ENCODE data around the gene SDHA. TPM values are rescaled to one million over a fixed set of nuclear protein-coding genes. Genes with fewer than 3 reads are reported as not detected.

The SDHA gene
- total RNA-seq = 232 TPM

DNA sequence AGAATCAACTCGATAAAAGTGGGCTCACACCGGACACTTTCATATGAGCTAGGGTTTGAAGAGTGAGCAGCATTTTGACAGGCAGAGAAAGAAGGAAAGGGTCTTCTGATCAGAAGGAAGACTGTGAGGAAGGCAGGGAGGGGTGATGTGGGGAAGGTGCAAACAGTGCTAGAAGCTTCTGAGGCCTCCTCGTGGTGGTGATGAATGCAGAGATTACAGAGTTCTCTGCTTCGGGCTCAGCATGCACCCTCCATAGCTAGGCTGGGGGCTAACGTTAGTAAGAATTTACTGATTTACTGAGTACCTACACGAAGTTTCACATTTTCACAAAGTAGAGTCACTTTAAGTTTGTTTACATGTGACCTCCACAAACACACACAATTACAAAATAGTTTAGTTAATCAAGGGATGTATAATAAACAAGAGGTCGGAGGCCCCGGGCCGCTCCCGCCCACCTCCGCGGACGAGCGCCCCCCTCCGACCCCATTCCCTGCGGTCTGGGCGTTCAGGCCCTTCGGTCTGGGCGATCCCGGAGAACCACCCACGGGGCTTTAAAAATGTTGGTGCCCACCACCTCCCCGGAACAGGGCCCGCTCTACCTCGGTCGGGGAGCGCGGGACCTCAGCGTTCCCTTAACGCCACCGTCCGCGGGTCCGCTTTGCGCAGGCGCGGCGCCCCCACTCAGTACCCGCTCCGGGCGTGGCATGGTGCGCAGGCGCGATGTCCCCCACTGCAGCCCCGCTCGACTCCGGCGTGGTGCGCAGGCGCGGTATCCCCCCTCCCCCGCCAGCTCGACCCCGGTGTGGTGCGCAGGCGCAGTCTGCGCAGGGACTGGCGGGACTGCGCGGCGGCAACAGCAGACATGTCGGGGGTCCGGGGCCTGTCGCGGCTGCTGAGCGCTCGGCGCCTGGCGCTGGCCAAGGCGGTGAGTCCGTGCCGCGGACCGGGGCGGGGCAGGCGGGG, at the start of gene SDHA, which contains the start of gene CCDC127:
TSS of gene SDHA (plus strand) at position 827 of the 963 bp plus-strand sequence. CDS start at position 863, 36 bp downstream.
TSS of gene CCDC127 (minus strand) at position 660 of the 963 bp plus-strand sequence. CDS start 1,304 bp downstream, outside the sequence.
- peak; percentile 89 for ATAC-seq

DNA sequence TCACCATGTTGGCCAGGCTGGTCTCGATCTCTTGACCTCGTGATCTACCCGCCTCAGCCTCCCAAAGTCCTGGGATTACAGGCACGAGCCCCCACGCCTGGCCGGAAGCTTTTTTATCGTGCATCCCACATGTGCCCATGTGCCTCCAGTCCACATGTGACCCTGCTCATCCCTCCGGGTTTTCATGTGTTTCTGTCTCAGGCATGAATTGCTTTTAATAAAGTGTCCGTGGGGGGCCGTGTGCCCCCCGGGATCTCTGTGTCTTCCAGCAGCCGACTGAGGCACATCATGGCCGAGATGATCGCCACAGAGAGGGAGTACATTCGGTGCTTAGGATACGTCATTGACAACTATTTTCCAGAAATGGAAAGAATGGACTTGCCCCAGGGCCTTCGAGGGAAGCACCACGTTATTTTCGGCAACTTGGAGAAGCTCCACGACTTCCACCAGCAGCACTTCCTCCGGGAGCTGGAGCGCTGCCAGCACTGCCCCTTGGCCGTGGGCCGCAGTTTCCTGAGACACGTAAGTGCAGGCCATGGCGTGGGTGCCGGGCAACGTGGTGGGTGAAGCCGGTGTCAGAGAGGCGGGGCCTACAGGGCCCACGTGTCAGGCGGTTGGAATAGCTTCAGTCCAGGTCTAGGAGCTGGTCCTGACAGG, 48.9 kb upstream of the SDHA start:
- ATAC-seq (peak; percentile 39), DNase-seq (ENCODE audit: low spot score) (peak; percentile 65)

More for the DNA sequence above, at the start of gene SDHA, which contains the start of gene CCDC127:
- DNase-seq (ENCODE audit: low spot score) = peak; percentile 98

DNA sequence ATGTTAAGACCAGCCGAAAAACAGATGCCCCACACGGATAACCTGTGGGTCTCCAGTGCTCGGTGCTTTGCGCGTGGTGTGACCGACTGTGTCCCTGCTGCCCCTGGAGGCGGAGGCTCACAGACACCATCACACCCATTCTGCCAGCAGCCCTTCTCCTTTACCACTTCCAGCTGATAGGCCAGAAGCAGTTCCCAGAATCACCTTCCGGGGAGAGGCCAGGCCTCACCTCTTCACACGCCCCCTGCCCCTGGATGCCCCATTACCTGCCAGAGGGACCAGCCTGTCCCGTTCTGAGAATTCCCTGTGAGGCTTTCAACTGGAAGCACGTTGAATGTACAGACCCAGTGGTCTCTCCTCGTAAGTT, 48.4 kb upstream of the SDHA start:
- no peak for DNase-seq (ENCODE audit: low spot score)
- ATAC-seq = no peak

DNA sequence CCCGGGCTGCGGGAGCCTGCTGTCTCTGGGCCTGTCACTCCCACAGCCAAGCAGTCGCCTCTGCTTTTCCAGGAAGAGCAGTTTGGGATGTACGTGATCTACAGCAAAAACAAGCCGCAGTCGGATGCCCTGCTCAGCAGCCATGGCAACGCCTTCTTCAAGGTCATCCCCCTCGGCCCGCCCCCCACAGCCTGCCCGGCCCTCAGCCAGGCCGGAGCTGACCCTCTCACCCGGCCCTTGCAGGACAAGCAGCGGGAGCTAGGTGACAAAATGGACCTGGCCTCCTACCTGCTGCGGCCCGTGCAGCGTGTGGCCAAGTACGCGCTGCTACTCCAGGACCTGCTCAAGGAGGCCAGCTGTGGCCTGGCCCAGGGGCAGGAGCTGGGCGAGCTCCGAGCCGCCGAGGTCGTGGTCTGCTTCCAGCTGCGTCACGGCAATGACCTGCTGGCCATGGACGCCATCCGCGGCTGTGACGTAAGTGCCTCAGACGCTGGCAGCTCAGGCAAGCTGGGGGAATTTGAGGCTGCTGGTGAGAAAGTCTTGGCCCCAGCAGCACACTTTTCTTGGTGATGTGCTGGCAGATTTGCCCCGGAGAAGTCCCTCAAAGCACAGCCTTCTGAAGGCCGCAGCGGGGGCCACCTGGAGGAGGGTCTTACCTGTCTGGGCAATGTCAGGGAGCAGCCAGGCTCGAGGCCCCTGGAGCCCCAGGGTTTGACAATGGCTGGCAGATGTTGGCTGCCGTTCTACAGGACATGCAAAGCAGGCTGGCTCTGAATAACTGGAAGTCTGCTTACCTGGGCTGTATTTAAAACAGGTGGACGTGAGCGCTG, 46.9 kb upstream of the SDHA start:
- no peak for DNase-seq (ENCODE audit: low spot score)
- ATAC-seq = peak; percentile 15

DNA sequence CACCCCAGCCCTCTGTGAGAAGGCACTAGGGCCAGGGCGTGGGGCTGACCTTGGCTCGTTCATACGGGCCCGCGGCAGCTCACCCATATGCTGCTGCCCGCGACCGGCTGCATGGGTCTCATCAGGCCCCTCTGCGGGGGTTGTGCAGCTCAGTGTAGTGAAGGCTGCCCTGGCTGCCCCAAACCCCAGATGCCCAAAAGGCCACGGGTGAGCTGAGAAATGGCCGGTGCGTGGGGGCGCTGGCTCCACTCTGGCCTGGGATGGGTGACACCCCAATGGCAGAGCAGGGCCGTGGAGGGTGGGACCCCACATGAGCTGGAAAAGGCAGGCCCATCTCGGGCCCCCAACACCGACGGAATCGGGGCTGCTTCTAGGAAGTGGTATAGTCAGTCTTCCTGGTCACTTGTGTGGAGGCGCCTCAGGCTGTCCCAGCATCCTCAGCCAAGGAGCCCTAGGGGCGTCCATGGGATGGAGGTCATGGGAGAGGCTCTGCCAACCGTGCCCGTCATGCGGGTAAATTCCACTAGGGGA, 46.3 kb upstream of the SDHA start:
- DNase-seq (ENCODE audit: low spot score) (no peak), ATAC-seq (no peak)

DNA sequence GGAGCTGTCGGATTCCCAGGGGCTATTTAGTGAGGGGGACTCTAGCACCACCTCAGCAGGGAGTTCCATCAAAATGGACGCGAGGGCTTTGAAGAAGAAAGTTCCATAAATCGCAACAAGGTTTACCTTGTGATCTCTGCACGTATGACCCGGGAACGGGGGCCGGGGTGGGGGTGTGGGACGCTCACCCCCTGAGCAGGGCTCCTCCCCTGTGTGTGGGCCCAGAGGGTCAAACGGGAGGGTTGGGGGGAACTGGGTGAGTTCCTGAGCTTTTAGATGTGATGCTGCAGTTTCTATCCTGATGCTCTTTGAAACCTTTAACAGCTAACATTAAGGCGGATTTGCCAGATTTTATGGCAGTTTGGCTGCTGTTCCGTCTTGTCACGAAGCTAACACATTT, 45.7 kb upstream of the SDHA start:
- DNase-seq (ENCODE audit: low spot score) = no peak
- no peak for ATAC-seq

DNA sequence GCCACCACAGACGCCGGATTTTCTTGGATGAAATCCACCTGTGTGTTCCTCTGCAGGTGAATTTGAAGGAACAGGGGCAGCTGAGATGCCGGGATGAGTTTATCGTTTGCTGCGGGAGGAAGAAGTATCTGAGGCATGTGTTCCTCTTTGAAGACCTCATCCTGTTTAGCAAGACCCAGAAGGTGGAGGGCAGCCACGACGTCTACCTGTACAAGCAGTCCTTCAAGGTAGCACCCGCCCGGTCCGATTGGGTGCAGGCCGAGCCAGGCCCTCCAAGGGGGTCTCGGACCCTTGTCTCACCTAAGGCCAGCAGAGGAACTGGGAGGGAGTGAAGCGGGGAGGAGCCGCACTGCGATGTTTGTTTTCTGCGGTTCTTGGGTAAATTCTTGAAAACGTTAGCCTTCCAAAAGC, 45.3 kb upstream of the SDHA start:
- ATAC-seq = no peak
- no peak for DNase-seq (ENCODE audit: low spot score)

DNA sequence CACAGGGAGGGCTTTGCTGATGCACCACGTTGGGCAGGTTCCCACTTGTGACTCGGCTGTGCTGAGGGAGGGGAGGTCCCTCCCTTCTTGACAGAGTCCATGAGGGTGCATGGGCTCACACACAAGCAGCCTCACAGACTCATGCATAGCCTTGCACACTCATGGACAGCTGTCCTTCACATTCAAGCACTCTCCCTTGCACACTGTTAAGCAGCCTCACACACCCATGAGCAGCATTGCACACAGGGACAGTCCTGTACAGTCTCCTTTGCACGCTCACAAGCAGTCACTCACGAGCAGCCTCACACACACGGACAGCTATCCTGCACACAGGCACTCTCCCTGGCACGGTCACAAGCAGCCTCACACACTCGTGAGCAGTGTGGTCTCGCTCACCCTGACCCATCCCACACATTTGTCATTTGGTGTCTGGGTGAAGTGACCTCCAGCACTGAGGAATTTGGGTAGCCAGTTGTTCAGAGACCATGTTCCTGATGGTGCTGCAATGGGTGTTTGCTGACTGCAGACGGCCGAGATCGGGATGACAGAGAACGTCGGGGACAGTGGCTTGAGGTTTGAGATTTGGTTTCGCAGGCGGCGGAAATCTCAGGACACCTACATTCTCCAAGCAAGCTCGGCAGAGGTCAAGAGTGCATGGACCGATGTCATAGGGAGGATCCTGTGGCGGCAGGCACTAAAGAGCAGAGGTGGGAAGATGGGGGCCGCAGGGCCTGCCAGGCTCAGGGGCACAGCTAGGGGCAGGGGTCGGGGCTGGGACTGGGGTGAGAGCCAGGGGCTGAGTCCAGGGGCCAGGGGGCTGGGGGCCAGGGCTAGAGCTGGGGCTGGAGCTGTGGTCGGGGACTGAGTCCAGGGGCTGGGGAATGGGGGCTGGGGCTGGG, 44.5 kb upstream of the SDHA start:
- DNase-seq (ENCODE audit: low spot score) (no peak), ATAC-seq (no peak)

DNA sequence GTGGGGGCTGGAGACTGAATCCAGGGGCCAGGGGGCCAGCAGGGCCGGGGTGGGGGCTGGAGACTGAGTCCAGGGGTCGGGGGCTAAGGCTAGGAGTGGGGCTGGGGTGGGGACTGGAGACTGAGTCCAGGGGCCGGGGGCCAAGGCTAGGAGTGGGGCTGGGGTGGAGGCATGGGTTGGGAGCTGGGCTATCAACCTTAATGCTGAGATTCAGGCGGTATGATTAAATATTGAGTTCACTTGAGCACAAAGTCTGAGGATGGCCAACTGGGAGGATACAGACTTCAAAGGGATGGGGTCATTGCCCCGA, 43.9 kb upstream of the SDHA start:
- no peak for DNase-seq (ENCODE audit: low spot score)
- no peak for ATAC-seq

DNA sequence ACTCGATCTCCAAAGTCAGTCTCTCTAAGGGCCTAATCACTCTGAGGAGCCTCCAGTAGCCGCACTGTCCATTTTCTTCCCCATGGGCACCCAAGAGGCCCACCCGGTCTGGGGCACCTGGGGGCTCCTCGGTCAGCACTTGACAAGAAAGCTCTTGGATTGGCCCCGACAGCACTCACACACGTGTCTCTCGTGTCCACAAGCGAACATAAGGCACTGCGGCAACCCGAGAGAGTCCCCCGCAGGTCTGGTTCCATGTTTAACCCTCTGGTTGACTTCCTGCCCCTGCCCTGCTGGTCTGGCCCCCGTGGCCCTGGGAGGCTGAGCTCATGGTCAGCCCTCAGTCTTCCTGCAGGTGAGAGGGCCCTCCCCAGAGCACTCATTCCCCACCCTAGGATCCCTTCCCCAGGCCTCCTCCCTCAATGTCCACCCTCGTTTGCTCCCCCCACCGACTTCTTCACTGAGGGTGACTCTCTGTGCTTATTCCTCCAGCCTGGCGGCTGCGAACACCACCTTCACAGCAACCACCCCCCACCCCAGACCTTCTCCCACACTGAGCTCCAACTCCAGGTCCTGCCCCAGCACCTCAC, 43.1 kb upstream of the SDHA start:
- no peak for DNase-seq (ENCODE audit: low spot score)

DNA sequence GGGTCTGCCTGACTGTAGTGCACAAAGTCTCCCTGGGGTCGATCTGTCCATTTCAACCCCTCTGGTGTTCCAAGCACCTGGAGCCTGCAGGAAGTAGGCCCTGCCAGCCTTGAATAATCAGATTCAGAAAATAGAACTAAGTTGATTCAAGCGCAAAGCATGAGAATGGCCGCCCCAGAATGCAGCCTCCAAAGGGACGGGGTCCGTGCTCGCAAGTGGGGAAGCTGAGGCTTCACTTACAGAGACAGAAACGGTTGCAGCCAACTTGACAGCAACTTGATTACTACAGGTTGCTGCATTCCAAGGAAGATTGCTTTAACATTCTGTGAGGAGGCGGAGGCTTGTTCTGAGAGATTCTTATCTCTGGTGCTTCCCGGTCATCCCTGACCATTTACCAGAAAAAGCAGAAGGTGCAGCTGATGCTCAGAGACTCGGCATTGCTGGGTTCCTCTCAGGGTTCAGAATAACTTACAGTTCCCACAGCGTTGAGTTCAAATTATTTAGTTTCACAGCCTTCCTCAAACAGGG, 41.8 kb upstream of the SDHA start:
- no peak for DNase-seq (ENCODE audit: low spot score)
- no peak for ATAC-seq

More for the DNA sequence above, 43.1 kb upstream of the SDHA start:
- ATAC-seq = no peak

DNA sequence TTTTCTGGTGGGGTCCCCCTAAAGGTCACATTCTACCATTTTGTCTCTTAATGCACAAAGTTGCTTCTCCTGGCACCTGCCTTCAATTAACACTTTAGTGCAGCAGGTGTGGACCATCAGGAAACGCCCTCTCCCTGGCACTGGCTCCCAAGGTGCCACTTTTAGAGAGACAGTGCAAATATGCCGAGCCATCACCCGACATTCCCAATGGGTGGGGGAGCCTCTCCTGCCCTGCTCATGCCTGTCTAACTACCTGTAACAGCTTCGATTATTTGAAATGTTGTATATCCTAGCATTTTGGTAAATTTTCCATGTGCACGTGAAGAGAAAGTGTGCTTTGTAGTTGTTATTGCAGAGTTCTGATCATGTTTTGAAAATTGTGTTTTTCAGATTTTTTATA, 40.0 kb upstream of the SDHA start:
- DNase-seq (ENCODE audit: low spot score) (no peak), ATAC-seq (no peak)

DNA sequence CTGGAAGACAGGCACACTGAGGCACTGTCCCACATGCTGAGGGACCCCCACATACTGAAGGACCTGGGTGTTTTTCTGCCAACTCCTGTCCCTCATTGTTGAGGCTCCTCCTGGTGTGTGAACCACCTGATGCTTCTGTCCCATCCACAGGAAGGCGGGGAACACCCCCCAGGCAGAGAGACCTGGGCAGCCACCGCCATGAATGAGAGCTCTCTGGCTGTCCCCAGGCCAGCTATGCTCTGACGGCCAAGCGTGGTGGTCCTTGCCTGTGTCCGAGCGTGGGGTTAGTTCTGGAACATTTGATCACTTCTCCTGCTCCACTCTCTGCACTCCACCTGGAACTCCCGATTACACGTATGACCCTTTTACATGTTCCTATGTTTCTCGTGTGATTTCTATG, 38.7 kb upstream of the SDHA start:
- no peak for ATAC-seq

DNA sequence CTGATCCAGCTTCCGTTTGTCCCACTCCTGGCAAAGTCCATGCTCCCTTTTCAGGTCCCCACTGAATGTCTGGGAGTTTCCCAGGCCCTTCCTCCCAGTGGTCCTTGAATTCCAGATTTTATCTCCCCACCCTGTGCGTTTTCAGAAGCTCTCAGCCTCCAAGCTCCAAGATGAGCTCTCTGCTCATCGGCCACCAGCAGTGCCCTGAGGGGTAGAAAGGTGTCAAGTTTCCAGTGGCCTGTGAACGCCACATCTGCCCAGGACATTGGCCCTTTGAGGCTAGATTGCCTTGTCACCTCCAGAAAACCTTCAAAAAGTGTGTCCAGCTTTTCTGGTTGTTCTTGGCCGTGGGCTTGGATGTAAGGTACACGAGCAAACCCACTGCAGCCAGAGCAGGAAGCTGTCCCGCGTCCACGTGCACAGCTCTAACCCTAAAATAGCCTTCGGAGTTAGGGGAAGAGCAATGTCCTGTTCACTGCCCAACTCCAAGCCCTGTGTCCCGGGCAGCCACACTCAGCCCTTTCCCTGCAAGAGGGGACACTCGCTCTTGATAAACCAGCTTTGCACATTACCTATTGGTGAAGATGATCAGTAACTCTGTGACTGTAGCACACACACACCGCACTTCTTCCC, 37.7 kb upstream of the SDHA start:
- no peak for DNase-seq (ENCODE audit: low spot score)
- no peak for ATAC-seq

More for the DNA sequence above, 38.7 kb upstream of the SDHA start:
- no peak for DNase-seq (ENCODE audit: low spot score)

DNA sequence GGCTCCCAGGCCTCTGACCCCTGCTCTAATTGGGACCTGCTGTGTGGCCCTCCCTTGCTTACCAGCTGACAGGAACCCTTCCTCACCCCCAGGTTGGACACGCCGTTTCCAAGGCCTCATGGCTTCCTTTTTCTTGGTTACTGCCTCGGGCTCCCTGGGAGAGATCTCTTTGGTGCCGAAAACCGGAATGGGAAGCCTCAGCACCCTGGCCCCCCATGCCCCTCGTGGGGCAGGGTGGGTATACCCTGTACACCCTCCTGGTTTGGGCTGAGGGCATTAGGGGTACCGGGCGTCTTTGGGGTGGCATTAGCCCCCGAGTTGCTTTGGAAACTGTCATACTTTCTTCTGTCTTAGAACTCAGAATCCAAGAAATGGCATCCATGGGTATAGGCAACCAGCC, 37.0 kb upstream of the SDHA start:
- no peak for DNase-seq (ENCODE audit: low spot score)

DNA sequence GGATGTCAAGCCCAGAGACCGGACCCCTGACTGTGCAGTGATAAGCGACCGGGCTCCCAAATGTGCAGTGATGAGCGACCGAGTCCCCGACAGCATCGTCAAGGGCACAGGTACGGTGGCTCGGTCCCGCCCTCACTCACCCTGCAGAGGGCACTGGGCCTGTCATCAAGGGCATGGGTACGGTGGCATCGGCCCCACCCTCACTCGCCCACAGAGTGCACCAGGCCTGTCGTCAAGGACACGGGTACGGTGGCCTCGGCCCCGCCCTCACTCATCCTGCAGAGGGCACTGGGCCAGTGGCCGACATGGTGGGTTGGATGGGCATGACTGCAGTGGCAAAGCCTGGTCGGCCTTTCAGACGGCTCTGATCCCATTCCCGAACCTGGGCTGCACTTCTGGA, 36.6 kb upstream of the SDHA start:
- no peak for ATAC-seq

More for the DNA sequence above, 37.0 kb upstream of the SDHA start:
- ATAC-seq = no peak

DNA sequence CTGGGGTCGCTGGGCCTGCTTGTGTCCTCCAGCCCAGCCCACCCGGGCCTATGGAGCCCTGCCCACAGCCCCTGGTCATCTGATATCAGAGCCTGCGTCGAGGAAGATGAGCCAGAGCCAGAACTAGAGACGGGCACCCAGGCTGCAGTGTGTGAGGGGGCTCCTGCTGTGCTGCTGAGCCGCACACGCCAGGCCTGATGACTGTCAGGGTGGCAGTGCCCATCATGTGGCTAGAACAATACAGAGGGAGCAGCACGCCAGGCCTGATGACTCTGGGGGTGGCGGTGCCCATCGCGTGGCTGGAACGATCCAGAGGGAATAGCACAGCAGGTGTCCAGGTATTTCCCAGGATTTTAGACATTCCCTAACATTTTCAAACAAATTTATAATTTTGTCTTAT, 36.0 kb upstream of the SDHA start:
- no peak for DNase-seq (ENCODE audit: low spot score)

More for the DNA sequence above, 36.6 kb upstream of the SDHA start:
- no peak for DNase-seq (ENCODE audit: low spot score)

DNA sequence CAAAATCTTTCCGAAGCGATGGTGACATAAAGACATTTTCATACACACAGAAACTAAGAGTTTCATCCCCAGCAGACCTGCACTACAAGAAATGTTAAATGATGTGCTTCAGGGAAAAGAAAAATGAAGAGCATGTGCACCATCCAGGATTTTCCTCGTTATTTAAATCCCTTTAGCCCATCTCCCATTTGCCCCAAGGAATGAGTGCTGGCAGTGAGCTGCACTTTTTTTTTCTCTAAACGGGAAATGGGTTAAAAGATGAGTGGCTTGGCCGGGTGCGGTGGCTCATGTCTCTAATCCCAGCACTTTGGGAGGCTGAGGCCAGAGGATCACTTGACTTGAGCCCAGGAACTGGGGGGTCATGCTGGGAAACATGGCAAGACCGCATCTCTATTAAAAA, 33.6 kb upstream of the SDHA start:
- ATAC-seq = no peak

More for the DNA sequence above, 36.0 kb upstream of the SDHA start:
- ATAC-seq = no peak

More for the DNA sequence above, 33.6 kb upstream of the SDHA start:
- no peak for DNase-seq (ENCODE audit: low spot score)

All from left lobe of liver (tissue), 2 donors.